K562 (cell line): ENCODE data around the gene NR1H2. TPM values are rescaled to one million over a fixed set of nuclear protein-coding genes. Genes with fewer than 3 reads are reported as not detected.

Source experiments
- AFF4 ChIP-seq: sonication (generic); formaldehyde crosslinking; IDR thresholded peaks from 2 replicates; pipeline ENCODE4 v1.8.0; 2023; ENCODE audit warnings: mild to moderate bottlenecking, missing genetic modification reagents
- ARNT ChIP-seq, 2 experiments: fragments of 450-650 bp; IDR thresholded peaks; 2 replicates each; pipeline ENCODE4 v1.6.1; 2016; ENCODE audit warnings: mild to moderate bottlenecking in 1 of 2
- BCOR ChIP-seq: fragments of 450-650 bp; IDR thresholded peaks from 2 replicates; pipeline ENCODE4 v1.6.1; 2016
- COPS2 ChIP-seq: fragments of 450-650 bp; conservative IDR thresholded peaks from 2 replicates; pipeline ENCODE4 v1.6.1; 2016; ENCODE audit warnings: mild to moderate bottlenecking, moderate library complexity
- CTBP1 ChIP-seq: fragments of 450-650 bp; IDR thresholded peaks from 2 replicates; pipeline ENCODE4 v1.6.1; 2016; ENCODE audit warnings: borderline replicate concordance
- FOS ChIP-seq: IDR thresholded peaks from 3 replicates; pipeline ENCODE4 v1.6.1; 2011; ENCODE audit not compliant: insufficient read length; ENCODE audit errors: extremely low read depth
- HCFC1 ChIP-seq: IDR thresholded peaks from 2 replicates; pipeline ENCODE4 v1.6.1; 2012; ENCODE audit warnings: low read depth, low read length, improper control_type of control experiment
- HNRNPH1 ChIP-seq: fragments of 200-400 bp; formaldehyde crosslinking; optimal IDR thresholded peaks from 2 replicates; pipeline ENCODE3; 2017; ENCODE audit warnings: low read depth, mild to moderate bottlenecking, low read length, moderate library complexity
- POLR2A ChIP-seq: fragments of 450-650 bp; conservative IDR thresholded peaks from 2 replicates; pipeline ENCODE4 v1.6.1; 2016
- POLR2G ChIP-seq: fragments of 200-400 bp; formaldehyde crosslinking; IDR thresholded peaks from 2 replicates; pipeline ENCODE4 v1.6.1; 2017; ENCODE audit warnings: low read depth, mild to moderate bottlenecking, antibody characterized with exemption, low read length, moderate library complexity
- SOX6 ChIP-seq: fragments of 450-650 bp; IDR thresholded peaks from 2 replicates; pipeline ENCODE4 v1.6.1; 2014; ENCODE audit warnings: mild to moderate bottlenecking
- XRCC3 ChIP-seq: fragments of 450-650 bp; IDR thresholded peaks from 2 replicates; pipeline ENCODE4 v1.6.1; 2017; ENCODE audit warnings: mild to moderate bottlenecking, moderate library complexity
- ZFX ChIP-seq: sonication (generic); formaldehyde crosslinking; IDR thresholded peaks from 2 replicates; pipeline ENCODE4 v1.8.0; 2022; ENCODE audit warnings: mild to moderate bottlenecking, missing genetic modification reagents, moderate library complexity
- ZNF197 ChIP-seq: fragments of 200-800 bp; sonication (Bioruptor generic); IDR thresholded peaks from 2 replicates; pipeline ENCODE4 v1.6.1; 2016; ENCODE audit warnings: low read depth, missing genetic modification characterization, missing compliant biosample characterization
- polyA plus RNA-seq, 8 experiments: library from polyadenylated mRNA; depleted of rRNA in 4 of 8; stranded (reverse) in 5 of 8; unstranded in 3 of 8; fragments of >200 nt; fragmentation: Nextera tagmentation in 2 of 8; fragmentation: Illumina TruSeq in 1 of 8; extraction: Ambion mirVana in 2 of 8; extraction: Trizol in 1 of 8; gene quantifications; 2 replicates each; pipeline versions ENCODE4 v1.2.1 to v1.2.3, GENCODE V29; 2011 to 2014; ENCODE audit warnings: inconsistent platforms in 1 of 8, missing spikeins in 1 of 8
- total RNA-seq, 7 experiments: library from RNA; depleted of rRNA in 6 of 7; stranded (reverse); fragments of >200 nt in 6 of 7; fragmentation: Illumina TruSeq in 2 of 7; extraction: Trizol in 2 of 7; gene quantifications; 2 replicates each; pipeline versions ENCODE4 v1.2.1 to v1.2.3, GENCODE V29; 2011 to 2021; ENCODE audit warnings: low replicate concordance in 1 of 7
- TF ChIP-seq, protein P1 (sequence below): sonication (generic); formaldehyde crosslinking; IDR thresholded peaks from 2 replicates; pipeline ENCODE4 v1.8.0; 2022; ENCODE audit warnings: mild to moderate bottlenecking, low read depth, missing genetic modification reagents
- TF ChIP-seq, protein P2 (sequence below): IDR thresholded peaks from 3 replicates; pipeline ENCODE4 v1.6.1; 2011; ENCODE audit warnings: borderline replicate concordance, mild to moderate bottlenecking, moderate library complexity; ENCODE audit not compliant: insufficient read length; ENCODE audit errors: extremely low read depth
- TF ChIP-seq, protein P3 (sequence below): sonication (generic); formaldehyde crosslinking; IDR thresholded peaks from 2 replicates; pipeline ENCODE4 v1.9.0; 2022; ENCODE audit warnings: mild to moderate bottlenecking, missing genetic modification reagents
- TF ChIP-seq, protein P4 (sequence below): fragments of 450-650 bp; IDR thresholded peaks from 2 replicates; pipeline ENCODE4 v1.6.1; 2016; ENCODE audit warnings: antibody characterized with exemption

NR1H2 gene
- total and polyA plus RNA-seq, 9 of the 15 experiments (the other 6 are each of a cell fraction or from before 2014, with no cell fraction given): 0.11 to 73.8 (median 24.0) TPM

DNA sequence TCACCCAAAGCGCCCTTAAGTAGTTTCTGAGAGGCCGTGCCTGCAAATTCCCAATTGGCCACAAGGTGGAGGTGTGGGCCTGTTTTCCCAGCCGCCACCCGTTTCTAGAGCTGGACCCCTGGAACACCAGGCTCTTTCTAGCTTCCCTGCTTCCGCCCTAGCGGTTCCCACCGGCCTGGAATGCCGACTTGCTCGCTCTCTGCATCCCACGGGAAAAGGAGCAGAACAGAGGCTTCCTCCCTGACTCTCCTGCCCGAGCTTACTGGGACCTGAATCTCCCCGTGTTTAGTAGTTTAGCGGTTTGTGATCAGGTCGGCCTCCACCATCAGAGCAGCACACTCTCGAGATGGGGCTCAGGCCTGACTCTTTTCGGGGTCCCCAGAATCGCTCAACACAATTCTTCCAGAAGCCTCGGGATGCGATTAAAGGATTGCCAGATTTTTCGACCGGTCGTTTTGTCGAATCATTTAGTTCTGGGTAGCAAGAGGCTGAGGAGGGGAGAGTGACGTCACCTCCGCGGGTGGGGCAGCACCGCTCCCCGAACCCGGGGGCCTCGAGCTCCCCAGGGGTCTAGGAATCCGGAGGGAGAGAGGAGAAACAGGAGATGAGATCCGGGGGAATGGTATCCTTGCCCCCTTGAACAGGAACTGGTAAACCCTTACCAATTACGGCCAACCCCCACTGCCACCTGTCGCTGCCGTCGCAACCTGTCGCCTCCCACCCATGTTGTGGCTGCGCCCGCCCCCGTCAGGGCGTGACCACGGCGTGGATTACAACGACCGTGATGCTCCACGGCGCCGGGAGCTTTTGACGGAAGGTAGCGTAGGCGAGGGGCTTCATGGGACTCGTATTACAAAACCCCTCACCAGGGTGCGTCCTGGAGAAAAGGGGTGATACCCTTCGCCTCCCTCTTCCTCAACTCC lies 18.8 kb upstream of the NR1H2 start (continued):
- TF ChIP-seq, protein P1, sequence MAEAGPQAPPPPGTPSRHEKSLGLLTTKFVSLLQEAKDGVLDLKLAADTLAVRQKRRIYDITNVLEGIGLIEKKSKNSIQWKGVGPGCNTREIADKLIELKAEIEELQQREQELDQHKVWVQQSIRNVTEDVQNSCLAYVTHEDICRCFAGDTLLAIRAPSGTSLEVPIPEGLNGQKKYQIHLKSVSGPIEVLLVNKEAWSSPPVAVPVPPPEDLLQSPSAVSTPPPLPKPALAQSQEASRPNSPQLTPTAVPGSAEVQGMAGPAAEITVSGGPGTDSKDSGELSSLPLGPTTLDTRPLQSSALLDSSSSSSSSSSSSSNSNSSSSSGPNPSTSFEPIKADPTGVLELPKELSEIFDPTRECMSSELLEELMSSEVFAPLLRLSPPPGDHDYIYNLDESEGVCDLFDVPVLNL: peak; percentile 85; the same call in 1 of the 2 replicates
- TF ChIP-seq ZFX (CRISPR knock-in tag) (peak; percentile 82), POLR2A (peak; percentile 3), POLR2G (peak; percentile 73), COPS2 (no peak), XRCC3 (no peak), ZNF197 (no peak), CTBP1 (peak; percentile 76; the same call in 1 of the 2 replicates), AFF4 (CRISPR knock-in tag) (no peak), HCFC1 (peak; percentile 34), HNRNPH1 (no peak), FOS (no peak), SOX6 (peak; percentile 33; the same call in 1 of the 2 replicates), BCOR (no peak), ARNT (IDR thresholded peaks at IDR 0.05) (peak in 1 of 2 experiments; percentile 77; a peak in 2 of 4 replicates)
- TF ChIP-seq, protein P2, sequence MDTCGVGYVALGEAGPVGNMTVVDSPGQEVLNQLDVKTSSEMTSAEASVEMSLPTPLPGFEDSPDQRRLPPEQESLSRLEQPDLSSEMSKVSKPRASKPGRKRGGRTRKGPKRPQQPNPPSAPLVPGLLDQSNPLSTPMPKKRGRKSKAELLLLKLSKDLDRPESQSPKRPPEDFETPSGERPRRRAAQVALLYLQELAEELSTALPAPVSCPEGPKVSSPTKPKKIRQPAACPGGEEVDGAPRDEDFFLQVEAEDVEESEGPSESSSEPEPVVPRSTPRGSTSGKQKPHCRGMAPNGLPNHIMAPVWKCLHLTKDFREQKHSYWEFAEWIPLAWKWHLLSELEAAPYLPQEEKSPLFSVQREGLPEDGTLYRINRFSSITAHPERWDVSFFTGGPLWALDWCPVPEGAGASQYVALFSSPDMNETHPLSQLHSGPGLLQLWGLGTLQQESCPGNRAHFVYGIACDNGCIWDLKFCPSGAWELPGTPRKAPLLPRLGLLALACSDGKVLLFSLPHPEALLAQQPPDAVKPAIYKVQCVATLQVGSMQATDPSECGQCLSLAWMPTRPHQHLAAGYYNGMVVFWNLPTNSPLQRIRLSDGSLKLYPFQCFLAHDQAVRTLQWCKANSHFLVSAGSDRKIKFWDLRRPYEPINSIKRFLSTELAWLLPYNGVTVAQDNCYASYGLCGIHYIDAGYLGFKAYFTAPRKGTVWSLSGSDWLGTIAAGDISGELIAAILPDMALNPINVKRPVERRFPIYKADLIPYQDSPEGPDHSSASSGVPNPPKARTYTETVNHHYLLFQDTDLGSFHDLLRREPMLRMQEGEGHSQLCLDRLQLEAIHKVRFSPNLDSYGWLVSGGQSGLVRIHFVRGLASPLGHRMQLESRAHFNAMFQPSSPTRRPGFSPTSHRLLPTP: peak; percentile 12
- TF ChIP-seq, protein P3, sequence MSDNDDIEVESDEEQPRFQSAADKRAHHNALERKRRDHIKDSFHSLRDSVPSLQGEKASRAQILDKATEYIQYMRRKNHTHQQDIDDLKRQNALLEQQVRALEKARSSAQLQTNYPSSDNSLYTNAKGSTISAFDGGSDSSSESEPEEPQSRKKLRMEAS (CRISPR knock-in tag): no peak; the same call in 1 of the 2 replicates
- TF ChIP-seq, protein P4, sequence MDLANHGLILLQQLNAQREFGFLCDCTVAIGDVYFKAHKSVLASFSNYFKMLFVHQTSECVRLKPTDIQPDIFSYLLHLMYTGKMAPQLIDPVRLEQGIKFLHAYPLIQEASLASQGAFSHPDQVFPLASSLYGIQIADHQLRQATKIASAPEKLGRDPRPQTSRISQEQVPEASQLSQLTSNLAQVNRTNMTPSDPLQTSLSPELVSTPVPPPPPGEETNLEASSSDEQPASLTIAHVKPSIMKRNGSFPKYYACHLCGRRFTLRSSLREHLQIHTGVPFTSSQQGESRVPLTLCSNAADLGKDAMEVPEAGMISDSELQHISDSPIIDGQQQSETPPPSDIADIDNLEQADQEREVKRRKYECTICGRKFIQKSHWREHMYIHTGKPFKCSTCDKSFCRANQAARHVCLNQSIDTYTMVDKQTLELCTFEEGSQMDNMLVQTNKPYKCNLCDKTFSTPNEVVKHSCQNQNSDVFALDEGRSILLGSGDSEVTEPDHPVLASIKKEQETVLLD: 0 out of 2 replicates have a peak, but pooled peaks have one; percentile 29
